ENCODE measurements around the gene AR.
A peak's percentile ranks its signal among the peaks of the same experiment; 100 is the strongest.

Gene AR, protein sequence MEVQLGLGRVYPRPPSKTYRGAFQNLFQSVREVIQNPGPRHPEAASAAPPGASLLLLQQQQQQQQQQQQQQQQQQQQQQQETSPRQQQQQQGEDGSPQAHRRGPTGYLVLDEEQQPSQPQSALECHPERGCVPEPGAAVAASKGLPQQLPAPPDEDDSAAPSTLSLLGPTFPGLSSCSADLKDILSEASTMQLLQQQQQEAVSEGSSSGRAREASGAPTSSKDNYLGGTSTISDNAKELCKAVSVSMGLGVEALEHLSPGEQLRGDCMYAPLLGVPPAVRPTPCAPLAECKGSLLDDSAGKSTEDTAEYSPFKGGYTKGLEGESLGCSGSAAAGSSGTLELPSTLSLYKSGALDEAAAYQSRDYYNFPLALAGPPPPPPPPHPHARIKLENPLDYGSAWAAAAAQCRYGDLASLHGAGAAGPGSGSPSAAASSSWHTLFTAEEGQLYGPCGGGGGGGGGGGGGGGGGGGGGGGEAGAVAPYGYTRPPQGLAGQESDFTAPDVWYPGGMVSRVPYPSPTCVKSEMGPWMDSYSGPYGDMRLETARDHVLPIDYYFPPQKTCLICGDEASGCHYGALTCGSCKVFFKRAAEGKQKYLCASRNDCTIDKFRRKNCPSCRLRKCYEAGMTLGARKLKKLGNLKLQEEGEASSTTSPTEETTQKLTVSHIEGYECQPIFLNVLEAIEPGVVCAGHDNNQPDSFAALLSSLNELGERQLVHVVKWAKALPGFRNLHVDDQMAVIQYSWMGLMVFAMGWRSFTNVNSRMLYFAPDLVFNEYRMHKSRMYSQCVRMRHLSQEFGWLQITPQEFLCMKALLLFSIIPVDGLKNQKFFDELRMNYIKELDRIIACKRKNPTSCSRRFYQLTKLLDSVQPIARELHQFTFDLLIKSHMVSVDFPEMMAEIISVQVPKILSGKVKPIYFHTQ

DNA sequence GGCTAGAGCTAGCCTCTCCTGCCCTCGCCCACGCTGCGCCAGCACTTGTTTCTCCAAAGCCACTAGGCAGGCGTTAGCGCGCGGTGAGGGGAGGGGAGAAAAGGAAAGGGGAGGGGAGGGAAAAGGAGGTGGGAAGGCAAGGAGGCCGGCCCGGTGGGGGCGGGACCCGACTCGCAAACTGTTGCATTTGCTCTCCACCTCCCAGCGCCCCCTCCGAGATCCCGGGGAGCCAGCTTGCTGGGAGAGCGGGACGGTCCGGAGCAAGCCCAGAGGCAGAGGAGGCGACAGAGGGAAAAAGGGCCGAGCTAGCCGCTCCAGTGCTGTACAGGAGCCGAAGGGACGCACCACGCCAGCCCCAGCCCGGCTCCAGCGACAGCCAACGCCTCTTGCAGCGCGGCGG is at the start of gene AR:
Gene AR, plus strand, starts transcription at position 204 of the 400 bp plus-strand sequence. CDS start 1,126 bp downstream, outside the sequence.
- DNase-seq, result no peak

DNA sequence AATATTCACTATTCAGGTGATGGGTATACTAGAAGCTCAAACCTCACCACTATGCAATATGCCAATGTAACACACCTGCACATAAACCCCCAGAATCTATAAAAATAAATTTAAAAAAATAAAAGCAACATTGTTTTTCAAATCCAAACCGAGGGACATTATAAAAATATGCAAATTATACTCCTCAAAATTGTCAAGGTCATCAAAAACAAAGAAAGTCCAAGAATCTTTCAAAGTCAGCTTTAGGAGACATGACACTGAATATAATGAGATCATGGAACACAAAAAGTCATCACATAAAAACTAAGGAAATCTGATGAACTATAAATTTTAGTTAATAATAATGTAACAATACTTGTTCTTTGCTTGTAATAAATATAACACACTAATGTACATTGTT is 43.2 kb upstream of the AR start:
- DNase-seq, result no peak

DNA sequence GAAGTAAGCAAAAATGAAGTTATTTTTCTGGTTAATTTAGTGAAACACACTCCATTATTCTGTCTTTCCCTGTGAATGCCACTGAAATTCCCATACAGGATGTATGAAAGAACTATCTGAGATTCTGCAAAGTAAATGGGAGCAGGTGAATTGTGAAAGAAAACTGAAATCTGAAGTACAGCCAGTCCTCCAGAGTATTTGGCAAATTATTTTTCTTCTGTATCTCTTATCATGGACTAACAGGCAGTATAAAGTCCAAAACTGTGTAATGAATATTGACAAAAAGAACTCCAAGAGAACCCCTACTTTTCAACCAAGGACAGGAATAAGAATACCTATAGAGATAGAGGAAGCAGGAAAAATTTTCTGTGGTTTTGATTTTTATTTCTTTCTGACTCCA is 40.8 kb upstream of the AR start:
- no peak for DNase-seq

DNA sequence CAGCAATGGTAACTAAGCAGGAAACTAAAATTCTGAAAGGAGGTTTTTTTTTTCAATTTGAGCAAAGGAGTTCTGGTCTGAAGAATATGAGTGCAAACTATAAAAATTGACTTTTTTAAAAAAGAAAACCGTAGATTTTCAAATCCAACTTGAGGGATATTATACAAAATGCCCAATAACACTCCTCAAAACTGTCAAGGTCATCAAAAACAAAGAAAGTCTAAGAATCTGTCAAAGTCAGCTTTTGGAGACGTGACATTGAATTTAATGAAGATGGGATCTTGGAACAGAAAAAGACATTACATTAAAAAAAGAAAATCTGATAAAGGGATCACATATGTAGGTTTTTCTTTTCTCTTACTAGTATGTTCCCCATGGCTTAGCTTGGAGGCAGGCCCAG is 40.4 kb upstream of the AR start:
- no peak for DNase-seq

DNA sequence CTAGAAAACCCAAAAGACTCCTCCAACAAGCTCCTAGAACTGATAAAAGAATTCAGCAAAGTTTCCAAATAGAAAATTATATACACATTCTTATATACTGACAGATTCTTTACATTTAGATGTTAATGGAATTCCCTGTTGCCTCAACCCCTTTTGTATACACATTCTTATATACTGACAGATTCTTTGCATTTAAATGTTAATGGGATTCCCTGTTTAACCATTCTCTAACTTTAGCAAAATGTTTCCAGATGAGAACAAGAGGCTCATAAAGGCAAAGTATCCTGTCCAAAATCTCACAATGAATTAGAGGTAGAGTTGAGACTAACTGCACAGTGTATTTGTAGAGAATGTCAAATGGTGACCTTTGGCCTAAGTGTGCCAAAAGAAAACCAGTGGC is 23.1 kb upstream of the AR start:
- no peak for DNase-seq

DNA sequence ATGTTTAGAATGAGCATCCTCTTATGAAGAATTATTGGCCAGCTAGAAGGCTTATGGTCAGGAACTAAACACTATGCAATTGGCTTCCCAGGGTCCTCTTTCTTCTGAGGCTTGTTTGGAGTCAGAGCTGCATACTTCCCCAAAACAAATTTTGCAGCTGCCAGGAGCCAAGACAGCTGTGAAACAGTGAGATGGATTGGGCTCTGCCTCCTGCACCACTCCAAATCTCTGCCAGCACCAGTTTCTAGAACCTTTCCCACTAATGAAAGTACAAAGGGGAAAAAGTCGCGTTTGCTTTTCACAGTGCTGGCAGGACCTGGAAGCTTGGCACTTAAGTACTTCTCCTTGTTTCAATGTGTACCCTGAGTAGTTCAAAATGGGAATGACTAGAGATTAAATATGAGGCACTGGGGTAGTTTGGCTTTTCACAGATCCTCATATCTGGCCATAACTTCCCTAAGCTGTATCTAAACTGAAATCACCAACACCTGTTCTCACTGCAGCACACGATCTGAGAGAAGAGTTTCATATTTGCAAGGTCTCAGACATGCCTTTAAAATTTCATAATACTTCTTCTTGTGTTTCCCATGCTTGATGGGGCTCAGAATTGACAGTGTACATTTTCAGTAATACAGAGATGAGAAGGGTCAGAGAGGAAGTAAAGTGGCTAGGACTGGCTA is 20.7 kb upstream of the AR start:
- DNase-seq, result no peak

DNA sequence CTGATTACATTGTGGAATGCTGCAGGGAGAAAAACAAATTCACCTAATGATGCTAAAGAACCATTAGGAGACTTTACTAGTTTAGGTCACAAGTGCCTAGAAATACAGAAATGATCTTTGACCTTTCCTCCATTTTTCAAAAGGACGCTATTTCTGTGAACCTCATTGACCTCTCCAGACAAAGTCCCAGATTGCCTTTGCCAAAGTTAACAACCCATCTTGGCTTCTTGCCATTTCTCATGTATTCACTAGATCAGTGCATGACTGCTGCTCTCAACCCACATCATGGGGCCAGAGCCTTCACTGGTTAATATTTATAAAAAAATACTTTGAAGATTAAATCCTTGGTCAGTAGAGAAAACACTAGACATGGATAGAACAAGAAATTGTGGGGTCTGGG is 19.9 kb upstream of the AR start:
- no peak for DNase-seq

DNA sequence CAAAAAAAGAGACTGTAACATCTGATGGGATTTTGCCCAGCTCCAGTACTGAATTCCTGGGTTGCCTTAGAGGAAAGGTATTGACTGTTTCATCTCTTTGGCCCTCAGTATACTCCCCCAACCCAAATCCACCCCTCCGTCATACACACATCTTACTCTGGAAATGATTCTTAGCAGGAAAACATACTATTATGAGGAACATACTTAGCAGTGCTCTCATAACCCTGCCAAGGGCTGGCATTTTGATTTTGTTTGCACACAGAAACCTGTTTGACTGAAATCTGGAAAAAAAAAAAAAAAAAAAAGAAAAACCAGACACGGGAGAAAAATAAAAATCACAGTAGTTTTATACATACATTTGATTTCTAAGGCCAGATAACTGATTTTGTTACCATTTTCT is 19.4 kb upstream of the AR start:
- DNase-seq, result no peak

DNA sequence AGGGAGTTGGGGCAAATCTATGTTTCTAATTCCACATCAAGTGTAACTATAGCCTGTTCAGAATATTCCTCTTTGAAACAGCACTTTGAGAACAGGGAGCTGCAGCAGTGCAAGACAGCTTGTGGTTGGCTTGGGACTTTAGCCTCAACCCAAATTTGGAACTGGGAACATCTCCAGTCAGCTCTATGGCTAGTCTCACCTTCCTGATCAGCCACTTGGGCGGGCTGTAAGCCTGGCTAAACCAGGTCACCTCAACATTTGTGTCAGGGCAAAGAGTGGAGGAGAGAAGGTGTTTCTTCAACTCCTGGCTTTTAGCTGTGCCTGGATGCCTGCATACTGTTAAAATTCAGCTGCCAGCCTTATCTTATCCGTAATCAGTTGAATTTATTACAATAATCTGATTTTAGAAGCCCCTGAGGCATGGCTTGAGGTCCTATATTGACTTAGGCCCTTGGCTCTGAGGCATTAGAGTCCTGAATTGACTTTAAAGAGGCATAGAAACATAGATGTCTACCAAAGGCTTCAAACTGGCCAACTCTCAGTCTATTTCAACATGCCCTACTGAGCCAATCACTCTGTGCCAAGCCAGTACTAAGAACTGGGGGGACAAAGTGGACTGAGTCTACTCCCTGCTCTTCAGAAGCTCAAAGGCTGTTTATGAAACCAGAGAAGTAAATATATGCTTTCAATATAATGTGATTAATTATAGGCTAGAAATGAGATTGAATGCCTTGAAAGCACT is 18.7 kb upstream of the AR start:
- no peak for DNase-seq

DNA sequence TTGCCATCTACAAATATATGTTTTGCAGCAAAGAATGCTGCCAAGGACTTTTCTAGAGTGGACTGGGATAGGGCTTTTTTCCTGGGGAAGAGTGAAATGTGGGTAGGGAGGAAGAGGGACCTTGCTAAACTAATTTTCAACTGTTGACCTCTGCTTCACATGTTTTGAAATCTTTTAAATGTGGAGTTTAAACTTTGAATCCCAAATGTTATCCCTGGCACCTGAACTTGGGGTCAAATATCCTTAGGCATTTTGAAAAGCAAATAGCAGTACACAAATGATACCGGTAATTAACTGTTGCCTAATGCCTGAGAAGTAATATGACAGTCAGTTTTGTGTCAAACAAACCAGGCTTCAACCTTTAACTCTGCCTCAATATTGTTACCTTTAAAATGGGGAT is 7.3 kb upstream of the AR start:
- DNase-seq, result no peak

DNA sequence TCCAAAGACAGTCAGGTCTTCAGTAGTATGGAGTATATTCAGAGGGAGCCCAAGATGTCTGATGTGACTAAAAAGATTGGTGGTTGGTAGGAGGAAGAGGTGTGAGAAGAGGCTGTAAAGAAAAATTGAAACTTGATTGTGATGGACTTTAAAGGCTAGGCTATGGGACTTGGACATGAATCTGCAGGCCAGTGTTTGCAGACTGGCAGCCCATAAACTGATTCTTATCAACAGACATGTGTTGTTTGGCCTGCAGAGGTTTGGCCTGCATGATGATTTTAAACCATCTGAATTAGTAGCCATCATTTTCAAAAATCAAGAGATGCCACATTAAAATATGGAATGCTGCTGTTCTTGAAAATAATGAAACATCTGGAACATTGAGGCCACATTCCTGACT is 5.4 kb upstream of the AR start:
- no peak for DNase-seq

DNA sequence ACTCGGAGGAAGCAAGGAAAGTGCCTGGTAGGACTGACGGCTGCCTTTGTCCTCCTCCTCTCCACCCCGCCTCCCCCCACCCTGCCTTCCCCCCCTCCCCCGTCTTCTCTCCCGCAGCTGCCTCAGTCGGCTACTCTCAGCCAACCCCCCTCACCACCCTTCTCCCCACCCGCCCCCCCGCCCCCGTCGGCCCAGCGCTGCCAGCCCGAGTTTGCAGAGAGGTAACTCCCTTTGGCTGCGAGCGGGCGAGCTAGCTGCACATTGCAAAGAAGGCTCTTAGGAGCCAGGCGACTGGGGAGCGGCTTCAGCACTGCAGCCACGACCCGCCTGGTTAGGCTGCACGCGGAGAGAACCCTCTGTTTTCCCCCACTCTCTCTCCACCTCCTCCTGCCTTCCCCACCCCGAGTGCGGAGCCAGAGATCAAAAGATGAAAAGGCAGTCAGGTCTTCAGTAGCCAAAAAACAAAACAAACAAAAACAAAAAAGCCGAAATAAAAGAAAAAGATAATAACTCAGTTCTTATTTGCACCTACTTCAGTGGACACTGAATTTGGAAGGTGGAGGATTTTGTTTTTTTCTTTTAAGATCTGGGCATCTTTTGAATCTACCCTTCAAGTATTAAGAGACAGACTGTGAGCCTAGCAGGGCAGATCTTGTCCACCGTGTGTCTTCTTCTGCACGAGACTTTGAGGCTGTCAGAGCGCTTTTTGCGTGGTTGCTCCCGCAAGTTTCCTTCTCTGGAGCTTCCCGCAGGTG is 637 bp downstream of the AR start:
- DNase-seq, result peak in 1 of 2 experiments; percentile 3

DNA sequence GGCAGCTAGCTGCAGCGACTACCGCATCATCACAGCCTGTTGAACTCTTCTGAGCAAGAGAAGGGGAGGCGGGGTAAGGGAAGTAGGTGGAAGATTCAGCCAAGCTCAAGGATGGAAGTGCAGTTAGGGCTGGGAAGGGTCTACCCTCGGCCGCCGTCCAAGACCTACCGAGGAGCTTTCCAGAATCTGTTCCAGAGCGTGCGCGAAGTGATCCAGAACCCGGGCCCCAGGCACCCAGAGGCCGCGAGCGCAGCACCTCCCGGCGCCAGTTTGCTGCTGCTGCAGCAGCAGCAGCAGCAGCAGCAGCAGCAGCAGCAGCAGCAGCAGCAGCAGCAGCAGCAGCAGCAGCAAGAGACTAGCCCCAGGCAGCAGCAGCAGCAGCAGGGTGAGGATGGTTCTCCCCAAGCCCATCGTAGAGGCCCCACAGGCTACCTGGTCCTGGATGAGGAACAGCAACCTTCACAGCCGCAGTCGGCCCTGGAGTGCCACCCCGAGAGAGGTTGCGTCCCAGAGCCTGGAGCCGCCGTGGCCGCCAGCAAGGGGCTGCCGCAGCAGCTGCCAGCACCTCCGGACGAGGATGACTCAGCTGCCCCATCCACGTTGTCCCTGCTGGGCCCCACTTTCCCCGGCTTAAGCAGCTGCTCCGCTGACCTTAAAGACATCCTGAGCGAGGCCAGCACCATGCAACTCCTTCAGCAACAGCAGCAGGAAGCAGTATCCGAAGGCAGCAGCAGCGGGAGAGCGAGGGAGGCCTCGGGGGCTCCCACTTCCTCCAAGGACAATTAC is 1.4 kb downstream of the AR start:
- no peak for DNase-seq

DNA sequence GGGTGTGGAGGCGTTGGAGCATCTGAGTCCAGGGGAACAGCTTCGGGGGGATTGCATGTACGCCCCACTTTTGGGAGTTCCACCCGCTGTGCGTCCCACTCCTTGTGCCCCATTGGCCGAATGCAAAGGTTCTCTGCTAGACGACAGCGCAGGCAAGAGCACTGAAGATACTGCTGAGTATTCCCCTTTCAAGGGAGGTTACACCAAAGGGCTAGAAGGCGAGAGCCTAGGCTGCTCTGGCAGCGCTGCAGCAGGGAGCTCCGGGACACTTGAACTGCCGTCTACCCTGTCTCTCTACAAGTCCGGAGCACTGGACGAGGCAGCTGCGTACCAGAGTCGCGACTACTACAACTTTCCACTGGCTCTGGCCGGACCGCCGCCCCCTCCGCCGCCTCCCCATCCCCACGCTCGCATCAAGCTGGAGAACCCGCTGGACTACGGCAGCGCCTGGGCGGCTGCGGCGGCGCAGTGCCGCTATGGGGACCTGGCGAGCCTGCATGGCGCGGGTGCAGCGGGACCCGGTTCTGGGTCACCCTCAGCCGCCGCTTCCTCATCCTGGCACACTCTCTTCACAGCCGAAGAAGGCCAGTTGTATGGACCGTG is 2.2 kb downstream of the AR start:
- no peak for DNase-seq

DNA sequence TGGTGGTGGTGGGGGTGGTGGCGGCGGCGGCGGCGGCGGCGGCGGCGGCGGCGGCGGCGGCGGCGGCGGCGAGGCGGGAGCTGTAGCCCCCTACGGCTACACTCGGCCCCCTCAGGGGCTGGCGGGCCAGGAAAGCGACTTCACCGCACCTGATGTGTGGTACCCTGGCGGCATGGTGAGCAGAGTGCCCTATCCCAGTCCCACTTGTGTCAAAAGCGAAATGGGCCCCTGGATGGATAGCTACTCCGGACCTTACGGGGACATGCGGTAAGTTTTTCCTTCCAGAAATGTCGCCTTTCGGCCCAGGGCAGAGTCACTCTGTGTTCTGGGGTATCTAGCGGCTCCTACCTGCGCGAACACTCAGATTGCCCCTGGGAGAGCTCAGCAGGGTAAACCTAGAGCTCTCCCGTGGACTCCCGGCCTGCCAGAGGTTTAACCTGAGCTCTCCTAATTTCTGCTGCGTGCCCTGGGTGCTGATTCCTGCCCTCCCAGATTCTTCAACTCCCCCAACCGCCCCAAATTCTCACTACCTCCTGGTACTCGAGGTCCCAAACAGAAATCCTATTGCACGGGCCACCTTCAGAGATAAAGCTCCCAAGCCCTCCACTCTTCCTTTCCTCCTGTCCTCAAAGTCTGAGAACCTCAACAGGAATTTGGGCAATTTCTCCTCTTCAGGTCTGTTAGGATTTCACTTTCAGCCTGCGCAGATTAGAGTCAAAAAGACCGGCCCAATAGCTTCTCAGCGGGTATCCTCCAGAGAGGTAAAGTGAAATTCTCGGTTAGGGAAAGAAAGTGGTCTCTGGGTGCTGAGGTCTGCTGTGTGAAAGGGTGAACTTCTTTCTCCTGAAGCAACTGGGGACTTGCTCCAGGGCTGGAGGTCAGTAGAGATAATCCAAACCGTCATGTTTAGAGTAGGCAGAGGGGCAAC is 2.9 kb downstream of the AR start:
- DNase-seq, result no peak

DNA sequence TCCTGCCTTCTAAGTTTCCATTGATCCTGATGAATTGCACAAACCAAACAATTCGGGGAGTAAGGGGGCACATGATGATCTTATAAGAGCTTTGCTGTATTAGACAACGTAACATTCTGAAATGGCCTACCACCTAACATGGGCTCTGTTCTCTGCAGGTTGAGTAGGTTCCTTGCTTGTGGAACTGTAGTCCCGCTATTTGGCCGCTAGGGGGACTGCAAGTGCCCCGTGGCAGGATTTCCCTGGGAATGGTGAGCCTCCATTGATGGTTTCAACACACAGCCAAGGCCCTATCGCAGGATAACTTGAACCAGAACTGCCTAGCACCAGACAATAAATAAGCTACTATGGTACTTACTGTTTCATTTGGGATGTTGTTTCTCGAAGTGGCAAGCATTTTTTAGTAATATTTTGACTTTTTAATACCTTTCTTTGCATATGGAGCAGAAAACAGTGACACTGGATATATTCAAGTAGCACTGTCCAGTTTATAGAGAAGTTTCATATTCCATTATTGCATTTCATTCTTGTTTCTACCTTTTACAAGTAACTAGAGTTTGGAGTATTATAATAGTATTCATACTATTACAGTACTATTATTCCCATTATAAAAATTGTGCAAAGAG is 11.9 kb downstream of the AR start:
- peak; percentile 26 to 30 for DNase-seq

DNA sequence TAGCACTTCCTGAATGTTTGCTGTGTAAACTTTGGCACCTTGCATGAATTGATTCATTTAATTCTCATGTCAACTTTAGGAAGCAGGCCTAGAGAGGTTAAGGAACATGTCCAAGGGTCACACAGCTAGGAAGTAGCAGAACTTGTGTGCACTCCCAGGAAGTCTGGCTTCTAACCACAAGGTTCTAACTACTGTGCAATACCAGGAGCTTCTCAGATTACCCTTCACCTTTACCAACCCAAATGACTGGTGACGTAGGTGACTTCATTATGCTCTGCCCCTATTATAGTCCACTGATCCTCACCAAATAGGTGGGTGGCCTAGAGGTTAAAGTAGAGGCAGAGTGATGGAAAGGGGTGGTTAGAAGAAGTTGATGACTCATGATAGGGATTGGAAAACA is 14.4 kb downstream of the AR start:
- DNase-seq, result no peak

DNA sequence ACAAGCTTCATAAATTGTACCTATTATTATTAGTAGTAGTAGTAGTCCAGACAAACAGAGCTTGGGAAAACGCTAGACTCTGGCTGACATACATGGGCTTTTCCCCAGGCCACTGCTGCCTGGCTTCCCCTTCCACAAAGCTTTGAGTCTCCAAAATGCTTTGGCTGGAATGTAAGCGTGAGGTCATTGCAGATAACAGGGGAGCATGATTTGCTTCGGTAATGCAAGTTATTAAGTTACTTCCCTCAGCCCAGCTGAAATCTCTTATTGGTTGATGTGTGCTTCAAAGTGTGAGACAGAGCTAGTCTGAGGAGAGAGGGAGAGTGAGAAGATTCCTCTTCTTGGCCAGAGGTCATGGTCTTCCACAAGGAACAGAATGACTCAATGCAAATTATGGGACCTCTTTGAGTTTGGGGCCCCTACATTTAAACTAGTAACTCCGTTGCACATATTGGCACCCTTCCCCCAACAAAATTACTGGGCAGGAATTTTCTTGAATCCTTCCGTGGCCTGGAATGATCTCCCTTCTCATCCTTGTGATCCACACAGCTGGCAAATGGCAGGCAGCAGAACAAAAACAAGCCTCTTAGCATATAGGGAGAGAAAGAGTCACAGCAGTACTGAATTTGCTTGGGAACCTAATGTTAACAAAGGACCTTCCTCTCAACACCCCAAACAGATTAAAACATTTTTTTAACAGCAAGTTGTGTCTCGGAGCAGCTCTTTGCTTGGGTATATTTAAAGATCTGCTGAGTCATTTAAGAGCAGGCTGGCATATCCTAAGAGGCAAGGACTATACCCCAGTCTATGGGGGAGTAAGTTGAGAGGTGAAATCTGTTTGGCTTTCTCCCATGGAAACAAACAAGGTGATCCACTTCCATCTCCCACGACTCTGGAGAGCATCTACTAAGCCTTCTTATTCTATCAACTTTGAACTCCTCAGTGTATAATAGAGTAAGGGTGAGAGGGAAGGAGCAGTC is 19.9 kb downstream of the AR start:
- DNase-seq, result no peak

Data from NCI-H524 (cell line).